IMR-90 (cell line): ENCODE data around the gene DCHS2. TPM values are rescaled to one million over a fixed set of nuclear protein-coding genes. Genes with fewer than 3 reads are reported as not detected.

Experiments used
- ATAC-seq: fragments of 200-7000 bp; cut with Tn5 transposase; 2 replicates; pipeline ENCODE4 v1.9.1; 2020; ENCODE audit warnings: low read depth, mild to moderate bottlenecking, moderate library complexity
- BruUV-seq: library from RNA; stranded (reverse); fragments of 400-500 nt; replicated peaks from 2 replicates; lab custom pipeline; 2021; lab: Mats Ljungman, UMichigan
- CTCF ChIA-PET: fragments of 300-600 bp; formaldehyde crosslinking; extraction: SDS; loops from one replicate; lab custom pipeline; 2021; ENCODE audit warnings: antibody characterized with exemption; lab: Yijun Ruan, JAX
- POLR2A ChIA-PET: fragments of 300-600 bp; sonication (Branson Sonifier 250); formaldehyde crosslinking; loops from one replicate; lab custom pipeline; 2022; ENCODE audit warnings: antibody characterized with exemption; ENCODE audit not compliant: unreplicated experiment; lab: Charles Lee
- DNase-seq: peaks from one replicate; pipeline ENCODE4 v3.0.0; 2013
- H2AFZ ChIP-seq: replicated peaks from 2 replicates; pipeline ENCODE3; 2013; ENCODE audit warnings: low read length, mild to moderate bottlenecking; ENCODE audit not compliant: poor library complexity
- H2AK5ac ChIP-seq: 2 replicates; pipeline ENCODE4 v1.6.1; 2013; ENCODE audit warnings: low read depth, low read length, inconsistent platforms
- H2AK9ac ChIP-seq: replicated peaks from 2 replicates; pipeline ENCODE3; 2013; ENCODE audit warnings: mild to moderate bottlenecking, low read depth, low read length, moderate library complexity; ENCODE audit not compliant: poor library complexity
- H2BK120ac ChIP-seq: 2 replicates; pipeline ENCODE4 v1.6.1; 2013; ENCODE audit warnings: low read depth, low read length, inconsistent platforms
- H2BK15ac ChIP-seq: 3 replicates; pipeline ENCODE4 v1.6.1; 2013; ENCODE audit warnings: low read depth, low read length, inconsistent platforms
- H2BK20ac ChIP-seq: 2 replicates; pipeline ENCODE4 v1.6.1; 2013; ENCODE audit warnings: low read depth, mild to moderate bottlenecking, inconsistent platforms, low read length, moderate library complexity
- H2BK5ac ChIP-seq: 2 replicates; pipeline ENCODE4 v1.6.1; 2013; ENCODE audit warnings: mild to moderate bottlenecking, low read depth, low read length, inconsistent platforms; ENCODE audit not compliant: poor library complexity, severe bottlenecking
- H3K14ac ChIP-seq: replicated peaks from 2 replicates; pipeline ENCODE4 v1.6.1; 2013; ENCODE audit warnings: low read depth, low read length, inconsistent platforms
- H3K18ac ChIP-seq: 2 replicates; pipeline ENCODE4 v1.6.1; 2013; ENCODE audit warnings: low read depth, low read length, control low read depth
- H3K23ac ChIP-seq: 2 replicates; pipeline ENCODE4 v1.6.1; 2013; ENCODE audit warnings: low read depth, low read length, inconsistent platforms
- H3K27ac ChIP-seq: 2 replicates; pipeline ENCODE4 v1.5.1; 2013; ENCODE audit warnings: mild to moderate bottlenecking, control low read depth, low read length; ENCODE audit not compliant: insufficient read depth
- H3K27me3 ChIP-seq: 2 replicates; pipeline ENCODE4 v1.6.1; 2013; ENCODE audit warnings: low read length; ENCODE audit not compliant: control insufficient read depth, insufficient read depth
- H3K36me3 ChIP-seq: 2 replicates; pipeline ENCODE4 v1.6.1; 2013; ENCODE audit warnings: low read length, mixed read lengths; ENCODE audit not compliant: control insufficient read depth, insufficient read depth
- H3K4ac ChIP-seq: 2 replicates; pipeline ENCODE4 v1.6.1; 2013; ENCODE audit warnings: low read depth, low read length, inconsistent platforms
- H3K4me1 ChIP-seq: 2 replicates; pipeline ENCODE4 v1.6.1; 2013; ENCODE audit warnings: low read length, mixed read lengths; ENCODE audit not compliant: control insufficient read depth, insufficient read depth
- H3K4me2 ChIP-seq: 2 replicates; pipeline ENCODE4 v1.6.1; 2013; ENCODE audit warnings: low read depth, mild to moderate bottlenecking, control low read depth, low read length, moderate library complexity
- H3K4me3 ChIP-seq: 2 replicates; pipeline ENCODE4 v1.5.1; 2013; ENCODE audit warnings: low read depth, mild to moderate bottlenecking, control low read depth, low read length, moderate library complexity; ENCODE audit not compliant: insufficient read depth
- H3K56ac ChIP-seq: 2 replicates; pipeline ENCODE4 v1.6.1; 2013; ENCODE audit warnings: low read length, inconsistent platforms; ENCODE audit not compliant: insufficient read depth; ENCODE audit errors: extremely low read depth
- H3K79me1 ChIP-seq, 2 experiments: 2 replicates each; pipeline ENCODE4 v1.6.1; 2013; ENCODE audit warnings: low read length in 2 of 2, inconsistent platforms in 1 of 2, low read depth in 1 of 2
- H3K9ac ChIP-seq: 2 replicates; pipeline ENCODE4 v1.6.1; 2013; ENCODE audit warnings: low read depth, low read length, control low read depth
- H3K9me1 ChIP-seq: 2 replicates; pipeline ENCODE4 v1.6.1; 2013; ENCODE audit warnings: low read length, inconsistent platforms; ENCODE audit not compliant: insufficient read depth
- H3K9me3 ChIP-seq: 2 replicates; pipeline ENCODE4 v1.6.1; 2013; ENCODE audit warnings: low read length; ENCODE audit not compliant: control insufficient read depth, insufficient read depth
- H4K20me1 ChIP-seq: 2 replicates; pipeline ENCODE4 v1.6.1; 2013; ENCODE audit warnings: low read length, inconsistent platforms; ENCODE audit not compliant: insufficient read depth
- H4K5ac ChIP-seq: 2 replicates; pipeline ENCODE4 v1.6.1; 2013; ENCODE audit warnings: mild to moderate bottlenecking, low read depth, low read length, control low read depth
- H4K8ac ChIP-seq, 2 experiments: 2 replicates each; pipeline ENCODE4 v1.6.1; 2013; ENCODE audit warnings: low read depth in 2 of 2, low read length in 2 of 2, control low read depth in 1 of 2, inconsistent platforms in 1 of 2
- H4K91ac ChIP-seq: 2 replicates; pipeline ENCODE4 v1.6.1; 2013; ENCODE audit warnings: low read depth, low read length, inconsistent platforms; ENCODE audit not compliant: insufficient read depth
- BHLHE40 ChIP-seq: fragments of 150-350 bp; IDR thresholded peaks from 2 replicates; pipeline ENCODE4 v1.6.1; 2016; ENCODE audit warnings: mild to moderate bottlenecking, low read depth, low read length
- CEBPB ChIP-seq: IDR thresholded peaks from 2 replicates; pipeline ENCODE4 v1.6.1; 2012; ENCODE audit warnings: low read depth, low read length, improper control_type of control experiment
- CHD1 ChIP-seq: IDR thresholded peaks from 2 replicates; pipeline ENCODE4 v1.6.1; 2012; ENCODE audit warnings: low read depth, low read length, improper control_type of control experiment
- CTCF ChIP-seq: conservative IDR thresholded peaks from 2 replicates; pipeline ENCODE4 v1.5.1; 2012; ENCODE audit warnings: mild to moderate bottlenecking, low read depth, low read length, improper control_type of control experiment
- ELK1 ChIP-seq: fragments of 150-350 bp; IDR thresholded peaks from 2 replicates; pipeline ENCODE4 v1.6.1; 2016; ENCODE audit warnings: low read depth, mild to moderate bottlenecking, low read length, moderate library complexity, borderline replicate concordance
- FOS ChIP-seq: fragments of 150-350 bp; IDR thresholded peaks from 2 replicates; pipeline ENCODE4 v1.6.1; 2016; ENCODE audit warnings: low read depth, low read length
- MAFK ChIP-seq: IDR thresholded peaks from 2 replicates; pipeline ENCODE4 v1.6.1; 2012; ENCODE audit warnings: low read depth, low read length, improper control_type of control experiment
- MAZ ChIP-seq: IDR thresholded peaks from 2 replicates; pipeline ENCODE4 v1.6.1; 2012; ENCODE audit warnings: low read depth, mild to moderate bottlenecking, low read length, improper control_type of control experiment, moderate library complexity, borderline replicate concordance
- MXI1 ChIP-seq: IDR thresholded peaks from 2 replicates; pipeline ENCODE4 v1.6.1; 2012; ENCODE audit warnings: low read depth, mild to moderate bottlenecking, low read length, moderate library complexity, borderline replicate concordance
- NFE2L2 ChIP-seq: fragments of 150-350 bp; IDR thresholded peaks from 2 replicates; pipeline ENCODE4 v1.6.1; 2016; ENCODE audit warnings: low read depth, mild to moderate bottlenecking, low read length
- RAD21 ChIP-seq: IDR thresholded peaks from 2 replicates; pipeline ENCODE4 v1.6.1; 2012; ENCODE audit warnings: low read length, improper control_type of control experiment
- RFX5 ChIP-seq: IDR thresholded peaks from 2 replicates; pipeline ENCODE4 v1.8.0; 2012; ENCODE audit warnings: low read depth, mild to moderate bottlenecking, low read length, moderate library complexity
- SMC3 ChIP-seq: fragments of 150-350 bp; IDR thresholded peaks from 2 replicates; pipeline ENCODE4 v1.6.1; 2016; ENCODE audit warnings: low read depth, mild to moderate bottlenecking, antibody characterized with exemption, low read length, moderate library complexity
- USF2 ChIP-seq: fragments of 150-350 bp; IDR thresholded peaks from 2 replicates; pipeline ENCODE4 v1.6.1; 2017; ENCODE audit warnings: mild to moderate bottlenecking, antibody characterized with exemption, low read length, low read depth
- WGBS, 2 experiments: methylation state at CpG; one replicate each; pipeline versions ENCODE4 v1.1.5 to v1.1.7; 2013; ENCODE audit warnings: missing lambda C conversion rate in 2 of 2; ENCODE audit not compliant: insufficient read length in 1 of 2; ENCODE audit errors: extremely low coverage in 2 of 2; 5-methylcytosine and 5-hydroxymethylcytosine counted together
- dilution Hi-C: fragments of 300-500 bp; cut with HindIII; formaldehyde crosslinking; loops from one replicate; pipeline ENCODE4 v1.14.3; 2018; ENCODE audit warnings: low sequenced_read_pairs; ENCODE audit not compliant: unreplicated experiment
- in situ Hi-C: fragments of 300-500 bp; cut with MboI; formaldehyde crosslinking; loops from 3 replicates; pipeline ENCODE4 v1.14.3; 2019; ENCODE audit warnings: low sequenced_read_pairs, inconsistent platforms, mixed read lengths
- intact Hi-C: fragments of 100-400 bp; cut with micrococcal nuclease; formaldehyde crosslinking; loops from 2 replicates; pipeline ENCODE4 v1.10.0; 2022
- polyA plus RNA-seq, 3 experiments: library from polyadenylated mRNA; depleted of rRNA; stranded (reverse); fragments of >200 nt; gene quantifications; 2 replicates each; pipeline ENCODE4 v1.2.3, GENCODE V29; 2012; ENCODE audit warnings: low replicate concordance in 1 of 3
- total RNA-seq: library from RNA; depleted of rRNA; stranded (reverse); fragments of >200 nt; gene quantifications from 2 replicates; pipeline ENCODE4 v1.2.3, GENCODE V29; 2012

DCHS2 gene
- total and polyA plus RNA-seq, 2 of the 4 experiments (the other 2 are of a cell fraction) = not detected

- dilution Hi-C loops (no loop called here), intact Hi-C loops (loop anchor here (10.0 kb wide), 1 partner anchor 717 kb away; the partner anchor contains the start of gene SFRP2), in situ Hi-C loops (no loop called here)
- no peak overlapping the region for H2AK9ac ChIP-seq
- no peak overlapping the region for H4K5ac ChIP-seq
- no peaks in the 10 kb centered on the region for H3K79me1 ChIP-seq
- no peak for ATAC-seq
- H2BK20ac ChIP-seq = no peak overlapping the region
- H2BK120ac ChIP-seq = no peak overlapping the region
- H3K36me3 ChIP-seq = no peaks in the 10 kb centered on the region
- TF ChIP-seq CTCF (no peak), USF2 (no peak), BHLHE40 (no peak), CHD1 (no peak), CEBPB (no peak), RFX5 (no peak), ELK1 (no peak), MAFK (no peak), MAZ (no peak), MXI1 (no peak), NFE2L2 (no peak), SMC3 (no peak), RAD21 (no peak), FOS (no peak)
- H2BK15ac ChIP-seq = no peak overlapping the region
- no peaks in the 10 kb centered on the region for H3K9me3 ChIP-seq
- no peaks in the 10 kb centered on the region for H4K20me1 ChIP-seq
- no peak overlapping the region for H2BK5ac ChIP-seq
- H3K4me1 ChIP-seq = no peaks in the 10 kb centered on the region
- POLR2A ChIA-PET = interaction anchor here (0.7 kb wide), 1 partner anchor 9 kb away, joined by 3 read pairs; no protein-coding TSS in a partner anchor
- DNase-seq = no peak
- H3K27ac ChIP-seq = no peak overlapping the region
- no peak overlapping the region for H4K8ac ChIP-seq
- no peak overlapping the region for H3K56ac ChIP-seq
- no TSS peak for BruUV-seq
- H3K18ac ChIP-seq = no peak overlapping the region
- H3K4ac ChIP-seq = no peak overlapping the region
- WGBS, 2 experiments = no CpG with 5 or more reads among the region's 6 CpGs
- H4K91ac ChIP-seq = no peak overlapping the region
- H2AFZ ChIP-seq = no peak overlapping the region
- H3K27me3 ChIP-seq = peaks cover 2% of the 10 kb centered on the region; the same call in 1 of the 2 replicates
- no peak overlapping the region for H3K14ac ChIP-seq
- no peaks in the 10 kb centered on the region for H3K9me1 ChIP-seq
- no peak overlapping the region for H3K4me3 ChIP-seq
- H3K23ac ChIP-seq = no peak overlapping the region
- H3K4me2 ChIP-seq = no peak overlapping the region
- CTCF ChIA-PET = no interaction called here
- no peak overlapping the region for H2AK5ac ChIP-seq
- no peak overlapping the region for H3K9ac ChIP-seq
These were observed 10.5 kb upstream of the DCHS2 start for GRCh38 chr4:154502111-154502510.
